H9 (cell line): Measurements from ENCODE around the gene DPAGT1. TPM values are rescaled to one million over a fixed set of nuclear protein-coding genes. Genes with fewer than 3 reads are reported as not detected.

Experiments
- DNase-seq: peaks from one replicate; pipeline ENCODE4 v3.0.0-alpha.2; 2017
- H2AFZ ChIP-seq: one replicate; pipeline ENCODE4 v1.6.1; 2013; ENCODE audit warnings: mild to moderate bottlenecking, low read length, control low read depth, moderate library complexity
- H2AK5ac ChIP-seq: 2 replicates; pipeline ENCODE4 v1.6.1; 2013; ENCODE audit warnings: low read length, control low read depth, mixed read lengths; ENCODE audit not compliant: insufficient read length
- H2BK120ac ChIP-seq: one replicate; pipeline ENCODE4 v1.6.1; 2013; ENCODE audit warnings: low read depth, mild to moderate bottlenecking, low read length, control low read depth, inconsistent platforms; ENCODE audit not compliant: poor library complexity, severe bottlenecking
- H2BK12ac ChIP-seq: 2 replicates; pipeline ENCODE4 v1.6.1; 2013; ENCODE audit warnings: low read length, control low read depth, mixed read lengths, low read depth; ENCODE audit not compliant: insufficient read length
- H2BK15ac ChIP-seq: 2 replicates; pipeline ENCODE4 v1.6.1; 2013; ENCODE audit warnings: low read depth, low read length, control low read depth
- H2BK20ac ChIP-seq: one replicate; pipeline ENCODE4 v1.6.1; 2013; ENCODE audit warnings: low read depth, mild to moderate bottlenecking, low read length, control low read depth, inconsistent platforms; ENCODE audit not compliant: poor library complexity, severe bottlenecking
- H2BK5ac ChIP-seq: 2 replicates; pipeline ENCODE4 v1.6.1; 2013; ENCODE audit warnings: low read length, control low read depth, mixed read lengths; ENCODE audit not compliant: insufficient read length
- H3K14ac ChIP-seq: 2 replicates; pipeline ENCODE4 v1.6.1; 2013; ENCODE audit warnings: low read length, control low read depth; ENCODE audit not compliant: insufficient read depth
- H3K18ac ChIP-seq: 2 replicates; pipeline ENCODE4 v1.6.1; 2013; ENCODE audit warnings: low read depth, mild to moderate bottlenecking, mixed read lengths, low read length, control low read depth; ENCODE audit not compliant: insufficient read length
- H3K23ac ChIP-seq: 2 replicates; pipeline ENCODE4 v1.6.1; 2013; ENCODE audit warnings: low read length, control low read depth, mixed read lengths, low read depth; ENCODE audit not compliant: insufficient read length
- H3K23me2 ChIP-seq: 2 replicates; pipeline ENCODE4 v1.6.1; 2013; ENCODE audit warnings: low read depth, mild to moderate bottlenecking, mixed read lengths, low read length, control low read depth; ENCODE audit not compliant: insufficient read length, poor library complexity, severe bottlenecking
- H3K27ac ChIP-seq: 2 replicates; pipeline ENCODE4 v1.5.1; 2013; ENCODE audit warnings: low read length, control low read depth, mixed read lengths, low read depth; ENCODE audit not compliant: insufficient read length
- H3K27me3 ChIP-seq: 2 replicates; pipeline ENCODE4 v1.6.1; 2013; ENCODE audit warnings: low read length, control low read depth, inconsistent platforms; ENCODE audit not compliant: insufficient read depth
- H3K4ac ChIP-seq: 2 replicates; pipeline ENCODE4 v1.6.1; 2013; ENCODE audit warnings: low read depth, mild to moderate bottlenecking, control low read depth, inconsistent platforms, low read length, moderate library complexity
- H3K4me1 ChIP-seq: 2 replicates; pipeline ENCODE4 v1.6.1; 2013; ENCODE audit warnings: low read length, control low read depth, inconsistent platforms; ENCODE audit not compliant: insufficient read depth
- H3K4me2 ChIP-seq: 2 replicates; pipeline ENCODE4 v1.6.1; 2013; ENCODE audit warnings: low read length, control low read depth, mixed read lengths; ENCODE audit not compliant: insufficient read length, insufficient read depth
- H3K56ac ChIP-seq: 2 replicates; pipeline ENCODE4 v1.6.1; 2013; ENCODE audit warnings: low read depth, mild to moderate bottlenecking, mixed read lengths, low read length, control low read depth; ENCODE audit not compliant: insufficient read length
- H3K79me1 ChIP-seq: 2 replicates; pipeline ENCODE4 v1.6.1; 2013; ENCODE audit warnings: low read depth, mild to moderate bottlenecking, moderate library complexity, low read length, control low read depth, inconsistent platforms; ENCODE audit not compliant: insufficient read depth, poor library complexity, severe bottlenecking
- H3K79me2 ChIP-seq: 2 replicates; pipeline ENCODE4 v1.6.1; 2013; ENCODE audit warnings: low read length, control low read depth, inconsistent platforms; ENCODE audit not compliant: insufficient read depth
- H3K9ac ChIP-seq: 2 replicates; pipeline ENCODE4 v1.6.1; 2013; ENCODE audit warnings: low read length, control low read depth, mixed read lengths; ENCODE audit not compliant: insufficient read length; ENCODE audit errors: extremely low read depth
- H3K9me3 ChIP-seq: one replicate; pipeline ENCODE4 v1.6.1; 2013; ENCODE audit warnings: low read depth, low read length, inconsistent platforms; ENCODE audit not compliant: control insufficient read depth
- H3T11ph ChIP-seq: one replicate; pipeline ENCODE4 v1.6.1; 2013; ENCODE audit warnings: mild to moderate bottlenecking, low read length, control low read depth, inconsistent platforms
- H4K20me1 ChIP-seq: one replicate; pipeline ENCODE4 v1.6.1; 2013; ENCODE audit not compliant: control insufficient read depth, insufficient read length, insufficient read depth
- H4K5ac ChIP-seq: 2 replicates; pipeline ENCODE4 v1.6.1; 2013; ENCODE audit warnings: low read depth, mild to moderate bottlenecking, mixed read lengths, low read length, control low read depth; ENCODE audit not compliant: insufficient read length
- H4K8ac ChIP-seq: replicated peaks from 2 replicates; pipeline ENCODE4 v1.6.1; 2013; ENCODE audit warnings: low read length, control low read depth, mixed read lengths, low read depth; ENCODE audit not compliant: insufficient read length
- H4K91ac ChIP-seq: 2 replicates; pipeline ENCODE4 v1.6.1; 2013; ENCODE audit warnings: low read depth, mild to moderate bottlenecking, moderate library complexity, mixed read lengths, low read length, control low read depth; ENCODE audit not compliant: insufficient read length
- H3K27ac Mint-ChIP-seq, 3 experiments: 2 replicates in 2 of 3; 3 replicates in 1 of 3; pipeline ENCODE4 v1.8.0; 2020 to 2021; ENCODE audit warnings: mixed read lengths in 3 of 3, mild to moderate bottlenecking in 1 of 3, moderate library complexity in 1 of 3
- H3K27me3 Mint-ChIP-seq: 2 replicates; pipeline ENCODE4 v1.8.0; 2021; ENCODE audit warnings: low read depth, mild to moderate bottlenecking, moderate library complexity, mixed read lengths
- H3K36me3 Mint-ChIP-seq, 3 experiments: 2 replicates in 2 of 3; 3 replicates in 1 of 3; pipeline ENCODE4 v1.8.0; 2020 to 2021; ENCODE audit warnings: low read depth in 3 of 3, mixed read lengths in 3 of 3; ENCODE audit not compliant: insufficient read depth in 1 of 3
- H3K4me1 Mint-ChIP-seq, 2 experiments: 2 replicates each; pipeline ENCODE4 v1.8.0; 2020; ENCODE audit warnings: mixed read lengths in 2 of 2
- H3K4me3 Mint-ChIP-seq, 2 experiments: 2 replicates in 1 of 2; 3 replicates in 1 of 2; pipeline ENCODE4 v1.8.0; 2020 to 2021; ENCODE audit warnings: mild to moderate bottlenecking in 2 of 2, mixed read lengths in 2 of 2, moderate library complexity in 1 of 2
- H3K9me3 Mint-ChIP-seq, 2 experiments: 2 replicates in 1 of 2; 3 replicates in 1 of 2; pipeline ENCODE4 v1.8.0; 2020; ENCODE audit warnings: mild to moderate bottlenecking in 2 of 2, mixed read lengths in 2 of 2, moderate library complexity in 1 of 2
- WGBS: extraction: QIAGEN DNeasy Blood & Tissue Kit; methylation state at CpG from one replicate; pipeline ENCODE4 v1.1.7; 2013; ENCODE audit warnings: missing lambda C conversion rate, low lambda C conversion rate, mixed read lengths; ENCODE audit not compliant: insufficient read length; ENCODE audit errors: extremely low coverage; 5-methylcytosine and 5-hydroxymethylcytosine counted together
- total RNA-seq: library from RNA; stranded (reverse); gene quantifications from 2 replicates; pipeline ENCODE4 v1.2.1, GENCODE V29; 2021
- TF ChIP-seq, protein P1 (sequence below): fragments of 200-600 bp; sonication (generic); conservative IDR thresholded peaks from 3 replicates; pipeline ENCODE4 v1.8.0; 2021; ENCODE audit warnings: antibody characterized with exemption, mild to moderate bottlenecking

Gene DPAGT1
- total RNA-seq, 1 experiment from 2014 or later = 43.6 TPM

DNA sequence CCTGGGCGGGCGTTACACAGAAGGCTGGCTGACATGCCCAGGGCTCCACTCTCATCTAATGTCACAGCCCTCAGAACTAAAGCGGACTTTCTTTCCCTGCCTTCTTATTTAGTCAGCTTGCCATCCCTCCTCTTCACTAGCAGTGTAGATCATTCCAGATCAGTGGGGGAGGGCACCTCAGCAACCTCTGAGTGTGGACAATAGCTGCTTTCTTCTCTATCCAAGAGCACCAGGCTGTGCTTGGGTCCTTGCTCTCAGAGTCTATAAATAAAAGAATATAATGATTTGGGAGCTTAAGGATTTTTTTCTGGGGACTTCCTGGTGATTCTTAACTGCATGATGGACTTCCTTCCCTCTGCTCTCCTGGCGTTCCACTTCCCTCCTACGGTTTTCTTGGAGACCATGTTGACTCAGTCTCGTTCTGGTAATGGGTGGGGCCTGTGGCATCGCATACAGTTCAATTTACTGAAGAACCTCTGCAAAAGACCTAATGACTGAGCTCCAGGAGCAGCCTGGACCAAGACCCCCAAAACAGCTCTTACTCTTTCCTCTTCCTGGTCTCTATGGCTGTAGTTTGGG, 19.9 kb downstream of the DPAGT1 start:
- no peak overlapping the region for H2AK5ac ChIP-seq
- no peaks in the 10 kb centered on the region; the same call in 1 of the 2 replicates for H3K79me2 ChIP-seq
- Mint-ChIP-seq H3K4me3 (no peak overlapping the region), H3K27ac (no peak overlapping the region; a peak in 2 of 7 replicates), H3K36me3 (peaks cover 18 to 57% (median 51%) of the 10 kb centered on the region in 3 experiments; a peak in 6 of 7 replicates), H3K4me1 (peaks cover 7 to 13% of the 10 kb centered on the region in 2 experiments; a peak in 3 of 4 replicates), H3K9me3 (no peaks in the 10 kb centered on the region), H3K27me3 (no peaks in the 10 kb centered on the region)
- no peak for DNase-seq
- H3K4me2 ChIP-seq = no peak overlapping the region
- H3K79me1 ChIP-seq = peaks cover under 1% of the 10 kb centered on the region
- H3K56ac ChIP-seq = no peak overlapping the region
- no peak overlapping the region for H4K91ac ChIP-seq
- TF ChIP-seq, protein P1, sequence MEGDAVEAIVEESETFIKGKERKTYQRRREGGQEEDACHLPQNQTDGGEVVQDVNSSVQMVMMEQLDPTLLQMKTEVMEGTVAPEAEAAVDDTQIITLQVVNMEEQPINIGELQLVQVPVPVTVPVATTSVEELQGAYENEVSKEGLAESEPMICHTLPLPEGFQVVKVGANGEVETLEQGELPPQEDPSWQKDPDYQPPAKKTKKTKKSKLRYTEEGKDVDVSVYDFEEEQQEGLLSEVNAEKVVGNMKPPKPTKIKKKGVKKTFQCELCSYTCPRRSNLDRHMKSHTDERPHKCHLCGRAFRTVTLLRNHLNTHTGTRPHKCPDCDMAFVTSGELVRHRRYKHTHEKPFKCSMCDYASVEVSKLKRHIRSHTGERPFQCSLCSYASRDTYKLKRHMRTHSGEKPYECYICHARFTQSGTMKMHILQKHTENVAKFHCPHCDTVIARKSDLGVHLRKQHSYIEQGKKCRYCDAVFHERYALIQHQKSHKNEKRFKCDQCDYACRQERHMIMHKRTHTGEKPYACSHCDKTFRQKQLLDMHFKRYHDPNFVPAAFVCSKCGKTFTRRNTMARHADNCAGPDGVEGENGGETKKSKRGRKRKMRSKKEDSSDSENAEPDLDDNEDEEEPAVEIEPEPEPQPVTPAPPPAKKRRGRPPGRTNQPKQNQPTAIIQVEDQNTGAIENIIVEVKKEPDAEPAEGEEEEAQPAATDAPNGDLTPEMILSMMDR = no peak
- H4K20me1 ChIP-seq = no peaks in the 10 kb centered on the region
- no peak overlapping the region for H3K23ac ChIP-seq
- H3K9me3 ChIP-seq = no peaks in the 10 kb centered on the region
- no peak overlapping the region for H3T11ph ChIP-seq
- H2BK5ac ChIP-seq = no peak overlapping the region
- no peak overlapping the region for H2BK15ac ChIP-seq
- H3K18ac ChIP-seq = no peak overlapping the region
- H2BK120ac ChIP-seq = no peak overlapping the region
- peaks cover 4% of the 10 kb centered on the region for H3K23me2 ChIP-seq
- no peaks in the 10 kb centered on the region for H3K27me3 ChIP-seq
- no peaks in the 10 kb centered on the region for H3K4me1 ChIP-seq
- WGBS = no CpG with 5 or more reads among the region's 7 CpGs
- H2BK20ac ChIP-seq = no peak overlapping the region
- H3K27ac ChIP-seq = no peak overlapping the region
- H4K5ac ChIP-seq = no peak overlapping the region
- no peak overlapping the region for H3K4ac ChIP-seq
- H2BK12ac ChIP-seq = no peak overlapping the region
- H3K14ac ChIP-seq = no peak overlapping the region
- no peak overlapping the region for H2AFZ ChIP-seq
- no peak overlapping the region for H3K9ac ChIP-seq
- no peak overlapping the region for H4K8ac ChIP-seq
